NCI-H748 treated with DMSO at 0.1 percent for 48 hours (cell line): ENCODE measurements around the gene BATF.
A peak's percentile ranks its signal among the peaks of the same experiment; 100 is the strongest.

ENCODE experiments used
- DNase-seq: peaks from one replicate; lab custom pipeline; 2025; lab: John Stamatoyannopoulos, UW

Gene BATF

DNA sequence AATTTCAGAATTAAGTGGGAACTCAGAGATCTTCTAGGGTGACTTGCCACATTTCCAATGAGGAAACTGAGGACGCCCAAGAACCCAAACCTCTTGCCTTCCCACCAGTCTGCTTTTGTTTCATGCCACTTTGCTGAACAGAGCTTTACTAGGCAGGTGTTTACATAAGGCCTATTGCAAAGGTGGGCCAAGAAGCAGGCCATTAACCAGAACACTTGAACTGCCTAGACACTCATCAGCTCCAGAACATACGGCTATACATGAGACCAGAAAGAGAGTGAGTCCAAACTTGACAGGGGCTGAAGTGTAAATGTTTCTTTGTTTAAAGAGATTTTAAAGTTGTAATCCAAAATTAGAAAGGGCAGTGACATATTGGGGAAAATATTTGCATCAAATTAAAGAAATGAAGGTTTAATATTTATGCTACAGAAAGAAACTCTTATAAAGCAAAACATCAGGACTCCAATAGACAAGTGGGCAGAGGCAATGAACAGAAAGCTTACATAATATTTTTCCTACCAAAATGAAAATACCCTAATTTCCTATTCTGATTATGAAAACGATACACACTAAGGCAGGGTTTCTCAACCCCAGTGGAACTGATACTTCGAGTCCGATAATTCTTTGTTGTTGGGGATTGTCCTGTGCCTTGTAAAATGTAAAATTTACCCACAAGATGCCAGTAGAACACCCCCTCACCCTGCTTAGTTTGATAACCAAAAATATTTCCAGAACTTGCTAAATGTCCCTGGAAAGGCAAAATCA lies 11.7 kb downstream of the BATF start:
- no peak for DNase-seq

DNA sequence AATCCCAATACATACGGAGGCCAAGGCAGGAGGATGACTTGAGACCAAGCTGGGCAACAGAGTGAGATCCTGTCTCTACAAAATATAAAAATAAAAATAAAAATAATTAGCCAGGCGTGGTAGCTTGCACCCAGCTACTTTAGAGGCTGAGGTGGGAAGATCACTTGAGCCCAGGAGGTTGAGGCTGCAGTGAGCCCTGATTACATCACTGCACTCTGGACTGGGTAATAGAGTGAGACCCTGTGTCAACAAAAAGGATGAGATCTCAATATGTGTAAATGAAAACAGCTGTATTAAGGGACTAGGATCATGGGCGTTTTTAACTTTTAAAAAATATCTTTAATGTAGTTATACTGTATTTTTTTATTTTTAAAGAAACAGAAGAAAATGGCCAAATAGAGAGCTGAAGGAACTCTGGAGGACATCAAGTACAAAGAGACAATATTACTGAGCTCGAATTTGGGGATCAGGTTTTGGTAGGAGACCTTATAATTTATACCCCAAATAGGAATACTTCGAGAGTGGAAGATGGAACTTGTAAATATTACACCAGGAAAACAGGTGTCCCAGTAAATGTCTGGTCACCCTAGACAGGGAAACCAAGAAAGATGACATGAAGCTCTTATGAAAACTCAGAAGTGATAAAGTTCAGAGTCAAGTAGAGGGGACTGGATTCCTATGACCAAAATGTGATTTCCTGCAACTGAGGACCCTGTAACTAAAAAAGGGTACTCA lies 13.1 kb downstream of the BATF start:
- DNase-seq = no peak

DNA sequence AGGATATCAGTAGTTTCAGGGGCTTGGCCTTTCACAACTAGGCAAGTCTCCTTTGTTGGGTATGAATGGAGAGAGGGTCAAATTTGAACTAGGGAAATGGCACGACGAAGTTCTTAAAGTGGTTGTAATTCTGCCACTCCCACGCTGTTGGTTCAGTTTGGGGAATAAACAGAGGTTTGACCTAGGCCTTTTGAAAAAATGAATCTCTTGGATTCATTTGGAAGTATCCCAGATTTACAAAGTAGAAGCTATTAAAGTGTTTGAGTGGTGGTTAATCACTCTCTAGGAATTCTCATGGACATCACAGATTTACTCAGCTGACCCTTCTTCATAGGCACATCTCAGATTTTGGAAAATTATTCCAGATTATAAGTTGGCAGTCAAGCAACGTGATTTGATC lies 14.8 kb downstream of the BATF start:
- DNase-seq = no peak

DNA sequence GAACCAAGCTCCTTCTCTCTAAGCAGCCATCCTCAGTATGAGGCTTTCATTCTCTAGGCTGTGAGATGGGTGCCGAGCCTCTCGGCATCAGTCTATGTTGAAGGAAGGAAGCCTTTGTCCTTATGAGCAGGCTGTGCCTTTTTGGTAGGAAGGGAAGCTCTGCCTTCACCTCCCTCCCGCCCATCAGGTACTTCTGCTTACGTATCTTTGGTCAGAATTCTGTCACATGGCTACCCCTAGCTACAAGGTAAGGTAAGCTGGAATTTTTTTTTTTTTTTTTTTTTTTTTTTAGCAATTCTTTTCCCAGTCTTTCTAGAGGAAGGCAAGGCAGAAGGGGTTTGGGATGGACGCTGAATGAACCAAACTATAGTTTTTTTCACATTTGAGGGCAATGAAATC lies 16.9 kb downstream of the BATF start:
- no peak for DNase-seq

DNA sequence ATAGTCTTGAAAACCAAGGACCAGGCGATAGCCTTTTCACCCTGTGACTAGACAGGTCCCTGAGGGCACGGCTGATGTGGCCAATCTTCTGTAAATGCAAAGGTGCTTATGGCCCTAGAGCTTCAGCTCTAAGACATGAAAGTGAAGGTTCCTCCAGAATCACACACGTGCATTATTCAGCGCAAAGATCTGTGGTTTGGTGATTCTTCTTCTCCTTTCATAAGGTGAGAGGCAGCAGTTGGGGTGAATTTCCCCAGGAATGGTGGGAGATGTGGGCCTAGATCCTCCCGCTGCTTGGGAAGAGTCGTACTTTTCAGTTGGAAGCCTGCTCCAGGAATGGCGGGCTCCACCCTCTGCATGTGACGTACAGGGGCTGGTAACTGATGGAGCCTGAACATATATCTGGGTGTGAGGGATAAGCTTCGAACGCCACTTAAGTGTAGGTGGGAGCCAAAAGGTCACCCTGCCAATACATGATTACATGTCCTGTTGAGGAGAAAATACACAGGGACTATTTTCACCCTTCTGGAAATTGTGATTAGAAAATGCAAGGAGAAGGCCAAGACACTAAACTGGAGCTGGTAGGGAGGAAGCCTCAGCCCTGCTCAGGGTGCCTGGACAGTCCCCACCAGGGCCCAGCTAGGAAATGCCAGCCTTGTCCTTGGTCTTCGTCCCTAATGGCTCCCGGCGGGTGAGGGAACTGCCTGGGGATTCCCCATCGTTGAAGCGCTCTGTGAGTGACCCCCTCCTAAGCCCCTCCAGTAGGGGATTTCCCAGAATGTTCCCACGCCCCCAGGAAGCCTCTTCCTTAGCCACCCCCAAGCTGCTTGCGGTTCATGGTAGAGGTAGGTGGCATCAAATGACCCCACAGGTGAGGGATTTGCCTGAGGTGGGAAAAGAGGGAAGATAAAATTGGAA lies 17.6 kb downstream of the BATF start:
- DNase-seq = no peak

DNA sequence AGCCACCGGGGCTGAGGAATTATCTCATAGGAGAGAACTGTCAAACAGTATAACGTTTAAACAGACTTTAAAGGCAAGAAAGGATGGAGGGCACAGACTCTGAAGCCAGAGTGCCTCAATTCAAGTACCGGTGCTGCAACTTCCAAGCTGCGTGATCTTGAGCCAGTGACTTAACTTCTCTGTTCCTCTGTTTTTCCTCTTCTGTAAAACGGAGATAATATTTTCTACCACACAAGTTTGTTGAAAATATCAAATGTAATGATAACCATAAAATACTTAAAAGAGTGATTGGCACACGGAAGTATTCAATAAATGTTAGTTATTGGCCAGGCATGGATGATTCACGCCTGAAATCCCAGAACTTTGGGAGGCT lies 18.2 kb downstream of the BATF start:
- no peak for DNase-seq

DNA sequence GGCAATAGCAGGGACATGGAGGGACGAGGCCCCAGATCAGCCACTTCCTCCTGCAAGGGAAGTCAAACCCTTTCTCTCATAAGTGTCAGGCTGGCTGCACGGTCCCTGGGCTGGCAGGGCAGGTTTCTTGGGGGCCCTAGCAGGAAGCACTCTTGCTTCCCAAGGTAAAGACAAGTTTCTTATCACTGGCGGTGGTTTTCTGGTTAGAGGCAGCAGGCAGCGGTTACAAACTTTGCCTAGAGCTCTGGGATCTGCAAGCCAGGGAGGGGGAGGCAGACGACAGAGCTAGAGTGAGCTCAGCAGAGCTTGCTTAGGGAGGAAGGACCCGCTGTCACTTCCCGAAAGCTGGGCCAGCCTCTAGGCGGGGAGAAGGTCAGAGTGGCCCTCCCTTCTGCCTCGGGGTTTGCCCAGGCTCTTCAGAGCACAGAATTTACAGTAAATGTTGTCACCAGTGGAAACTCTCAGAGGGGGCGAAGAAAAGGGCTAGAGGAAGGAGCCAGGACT lies 20.4 kb downstream of the BATF start:
- no peak for DNase-seq

DNA sequence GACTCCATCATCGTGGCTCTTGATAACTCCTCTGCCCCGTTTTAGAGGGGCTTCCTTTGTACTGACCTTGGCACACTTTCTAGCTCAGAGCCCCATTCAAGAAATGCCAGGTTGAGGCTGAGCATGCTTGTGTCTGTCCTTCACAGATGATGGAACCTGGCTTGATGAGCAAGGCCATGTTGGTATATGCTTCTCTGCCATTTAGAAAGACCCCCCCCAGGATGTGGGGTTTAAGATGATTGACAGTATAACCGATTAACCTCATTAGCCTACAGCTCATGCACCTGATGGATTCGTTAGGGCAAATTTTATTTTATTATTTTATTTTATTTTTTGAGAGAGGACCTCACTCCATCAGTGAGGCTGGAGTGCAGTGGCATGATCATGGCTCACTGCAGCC lies 21.0 kb downstream of the BATF start:
- no peak for DNase-seq

DNA sequence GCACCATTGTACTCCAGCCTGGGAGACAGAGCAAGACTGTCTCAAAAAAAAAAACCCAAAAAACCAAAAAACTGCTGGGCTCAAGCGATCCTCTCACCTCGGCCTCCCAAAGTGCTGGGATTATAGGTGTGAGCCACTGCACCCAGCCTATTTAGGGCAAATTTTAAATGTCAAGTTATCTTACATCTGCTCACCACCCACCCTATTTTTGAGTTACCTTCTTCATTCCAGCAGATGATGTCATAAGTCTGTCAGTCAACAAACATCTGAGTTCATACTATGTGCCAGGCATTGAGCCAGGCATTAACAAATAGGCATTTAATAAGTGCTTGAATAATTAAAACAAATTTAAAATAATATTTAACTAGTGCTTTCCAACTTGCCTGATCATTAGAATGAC lies 21.5 kb downstream of the BATF start:
- no peak for DNase-seq

DNA sequence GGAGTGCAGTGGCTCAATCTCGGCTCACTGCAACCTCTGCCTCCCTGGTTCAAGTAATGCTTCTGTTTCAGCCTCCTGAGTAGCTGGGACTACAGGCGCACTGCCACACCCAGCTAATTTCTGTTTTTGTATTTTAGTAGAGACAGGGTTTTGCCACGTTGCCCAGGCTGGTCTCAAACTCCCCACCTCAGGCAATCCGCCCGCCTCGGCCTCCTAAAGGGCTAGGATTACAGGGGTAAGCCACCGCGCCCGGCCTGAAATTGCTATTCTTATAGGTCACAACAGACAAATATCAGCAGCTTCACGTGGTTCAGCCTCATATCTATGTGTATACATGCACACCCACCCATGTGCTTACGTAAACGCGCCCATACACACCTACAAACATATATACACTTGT lies 23.6 kb downstream of the BATF start:
- no peak for DNase-seq

DNA sequence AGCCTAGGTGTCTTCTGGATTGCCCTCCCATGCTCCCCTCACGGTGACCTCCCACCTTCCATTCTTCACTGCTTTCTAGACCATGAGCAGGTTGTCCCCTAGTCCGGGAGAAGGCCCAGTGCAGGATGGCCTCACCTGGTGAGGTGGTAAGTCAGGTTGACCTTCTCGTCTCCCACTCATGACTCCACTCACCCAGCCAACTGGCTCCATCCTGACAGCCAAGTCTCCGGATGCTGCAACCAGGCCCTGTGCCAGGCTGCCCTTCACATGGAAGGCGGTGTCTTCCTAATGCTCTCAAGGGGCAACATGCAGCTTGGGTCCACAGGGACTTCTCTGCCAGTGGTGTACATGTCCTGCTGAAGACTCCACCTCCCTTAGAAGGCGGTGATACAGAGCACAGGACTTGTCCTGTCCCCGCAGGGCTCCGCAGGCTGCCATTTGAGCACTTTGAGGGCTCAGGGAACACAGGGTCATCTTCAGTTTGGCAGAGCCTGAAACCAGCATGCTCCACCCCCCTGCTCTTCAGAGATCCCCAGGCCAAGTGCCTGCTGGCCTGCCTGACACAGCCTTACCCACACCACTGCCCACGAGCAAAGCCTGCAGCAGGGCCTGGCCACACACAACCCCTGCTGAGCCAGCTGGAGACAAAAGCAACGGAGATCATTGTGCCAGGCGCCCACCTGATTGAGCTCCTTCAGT lies 25.4 kb downstream of the BATF start:
- DNase-seq = no peak

DNA sequence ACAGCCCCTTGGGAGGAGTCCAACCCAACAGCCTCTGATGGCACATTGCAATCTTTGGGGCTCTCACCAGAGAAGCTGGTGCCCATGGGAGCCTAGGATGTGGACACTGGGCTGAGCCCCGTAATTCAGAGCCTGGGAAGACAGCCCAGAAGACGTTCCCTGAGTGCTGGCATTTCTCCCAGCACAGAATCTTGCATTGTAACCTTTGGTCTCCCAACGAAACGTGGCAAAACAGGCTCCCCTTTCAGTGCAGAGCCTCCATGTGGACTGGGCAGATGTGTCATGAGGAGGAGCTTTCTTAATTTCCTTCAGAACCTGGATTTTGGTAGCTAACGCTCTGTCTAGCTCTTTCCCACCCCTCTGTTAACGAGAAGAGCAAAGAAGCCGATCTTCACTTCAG lies 26.3 kb downstream of the BATF start:
- no peak for DNase-seq

DNA sequence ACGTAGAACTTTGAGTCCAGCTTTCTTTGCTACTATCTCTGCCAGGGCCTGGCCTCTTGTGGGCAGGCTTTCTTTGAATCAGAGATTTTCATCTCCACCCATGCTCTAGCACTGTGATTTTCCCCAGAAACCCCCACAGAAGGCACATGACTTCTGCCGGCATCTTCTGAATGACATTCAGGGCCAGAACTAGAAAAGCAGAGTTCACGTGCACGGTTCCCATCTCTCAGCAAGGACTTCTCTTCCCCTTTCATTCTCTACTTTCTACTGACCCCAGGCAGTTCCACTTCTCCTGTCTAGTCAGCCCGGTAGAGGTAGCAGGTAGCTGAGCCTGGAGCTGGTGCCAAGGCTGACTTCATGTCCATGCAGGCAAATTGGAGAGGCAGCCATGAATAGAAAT lies 26.9 kb downstream of the BATF start:
- no peak for DNase-seq

DNA sequence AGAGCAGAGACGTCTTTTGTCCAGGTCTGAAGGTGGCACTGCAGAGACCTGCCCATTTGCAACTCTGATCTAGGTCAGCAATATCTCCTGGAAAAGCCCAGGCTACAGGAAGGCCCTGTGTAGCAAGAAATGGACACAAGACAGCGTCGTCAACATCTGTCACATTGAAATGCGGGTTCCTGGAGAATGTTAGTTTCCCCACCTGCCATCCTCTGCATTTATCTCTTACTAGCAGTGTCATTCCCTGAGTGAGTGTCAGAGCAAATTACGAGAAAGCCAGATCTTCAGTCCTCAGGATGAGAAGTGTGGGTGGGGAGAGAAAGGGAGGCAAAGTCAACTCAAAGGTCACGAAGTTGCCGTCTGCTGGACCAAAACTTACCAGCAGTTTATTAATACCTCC lies 28.8 kb downstream of the BATF start:
- no peak for DNase-seq

DNA sequence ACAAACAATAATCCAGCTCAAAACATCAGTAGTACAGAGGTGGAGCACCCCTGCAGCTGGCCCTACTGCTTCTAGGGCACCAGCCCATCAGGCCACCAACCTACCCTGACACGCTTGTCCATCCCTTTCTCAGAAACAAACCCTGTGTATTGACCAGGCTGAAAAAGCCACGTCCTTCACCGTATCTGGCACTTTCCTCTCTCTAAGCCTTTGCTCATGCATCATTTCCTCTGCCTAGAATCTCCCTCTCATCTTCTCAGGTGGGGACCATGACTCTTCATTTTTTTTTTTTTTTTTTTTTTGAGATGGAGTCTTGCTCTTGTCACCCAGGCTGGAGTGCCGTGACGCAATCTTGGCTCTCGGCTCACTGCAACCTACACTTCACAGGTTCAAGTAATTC lies 30.9 kb downstream of the BATF start:
- DNase-seq = no peak

DNA sequence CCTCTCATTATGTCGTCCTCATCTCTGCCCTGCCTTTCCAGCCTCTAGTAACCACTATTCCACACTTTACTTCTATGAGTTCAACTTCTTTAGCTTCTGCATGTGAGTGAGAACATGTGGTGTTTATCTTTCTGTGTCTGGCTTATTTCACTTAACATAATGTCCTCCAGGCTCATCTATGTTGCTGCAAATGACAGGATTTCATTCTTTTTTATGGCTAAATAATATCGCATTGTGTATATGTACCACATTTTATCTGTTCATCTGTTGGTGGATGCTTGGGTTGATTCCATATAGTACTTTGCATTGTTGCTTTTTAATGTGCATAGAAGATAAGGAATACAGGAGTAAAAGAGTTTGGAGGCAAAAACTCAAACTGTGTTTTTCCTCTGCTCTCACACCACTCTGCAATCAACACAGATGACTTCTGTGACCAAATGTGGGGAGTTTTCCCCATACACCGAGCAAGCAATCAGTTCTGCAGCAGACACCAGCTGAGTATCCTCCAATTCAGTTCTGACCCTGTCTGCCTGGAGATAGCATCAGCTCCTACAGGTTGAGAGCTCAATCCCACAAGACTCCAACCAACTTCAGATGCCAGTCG lies 31.6 kb downstream of the BATF start:
- no peak for DNase-seq

DNA sequence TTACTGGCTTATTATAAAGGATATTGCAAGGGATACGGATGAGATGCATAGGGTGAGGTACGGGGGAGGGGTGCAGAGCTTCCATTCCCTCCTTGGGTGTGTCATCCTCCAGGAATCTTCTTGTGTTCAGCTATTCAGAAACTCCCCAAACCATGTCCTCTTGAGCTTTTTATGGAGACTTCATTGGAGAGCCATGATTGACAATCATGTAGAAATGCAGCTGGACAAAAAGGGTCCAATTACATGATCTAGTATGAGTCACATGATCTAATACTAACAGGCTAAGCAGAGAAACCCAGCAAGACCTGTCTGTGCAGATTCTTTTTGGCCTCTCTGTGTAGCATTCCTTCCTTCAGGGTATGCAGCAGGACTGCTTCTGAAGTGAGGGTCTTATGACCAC lies 32.2 kb downstream of the BATF start:
- DNase-seq = no peak

DNA sequence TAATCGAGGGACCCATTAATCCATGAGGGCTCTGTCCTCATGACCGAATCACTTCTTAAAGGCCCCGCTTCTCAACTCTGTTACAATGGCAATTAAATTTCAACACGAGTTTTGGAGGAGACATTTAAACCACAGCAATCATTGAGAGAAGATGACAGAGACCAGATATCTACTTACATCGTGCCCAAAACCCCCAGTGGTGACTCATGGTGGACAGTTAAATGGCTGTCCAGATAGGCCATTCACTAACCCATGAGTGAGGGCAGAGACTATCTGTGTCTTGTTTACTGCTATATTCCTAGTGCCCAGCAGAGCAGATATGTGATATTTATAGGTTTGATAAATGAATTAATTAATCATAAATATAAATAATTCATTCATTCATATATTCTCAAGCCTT lies 36.2 kb downstream of the BATF start:
- no peak for DNase-seq

DNA sequence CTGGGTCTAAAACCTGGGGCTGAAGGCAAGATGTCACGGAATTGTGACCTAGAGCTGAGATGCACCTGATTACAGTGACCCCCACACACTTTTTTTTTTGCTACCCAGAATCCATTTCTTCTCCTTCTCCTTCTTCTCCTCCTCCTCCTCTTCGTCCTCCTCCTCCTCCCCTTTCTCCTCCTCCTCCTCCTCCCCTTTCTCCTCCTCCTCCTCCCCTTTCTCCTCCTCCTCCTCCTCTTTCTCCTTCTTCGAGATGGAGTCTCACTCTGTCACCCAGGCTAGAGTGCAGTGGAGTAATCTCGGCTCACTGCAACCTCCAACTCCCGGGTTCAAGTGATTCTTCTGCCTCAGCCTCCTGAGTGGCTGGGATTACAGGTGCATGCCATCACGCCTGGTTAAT lies 36.8 kb downstream of the BATF start:
- DNase-seq = no peak

DNA sequence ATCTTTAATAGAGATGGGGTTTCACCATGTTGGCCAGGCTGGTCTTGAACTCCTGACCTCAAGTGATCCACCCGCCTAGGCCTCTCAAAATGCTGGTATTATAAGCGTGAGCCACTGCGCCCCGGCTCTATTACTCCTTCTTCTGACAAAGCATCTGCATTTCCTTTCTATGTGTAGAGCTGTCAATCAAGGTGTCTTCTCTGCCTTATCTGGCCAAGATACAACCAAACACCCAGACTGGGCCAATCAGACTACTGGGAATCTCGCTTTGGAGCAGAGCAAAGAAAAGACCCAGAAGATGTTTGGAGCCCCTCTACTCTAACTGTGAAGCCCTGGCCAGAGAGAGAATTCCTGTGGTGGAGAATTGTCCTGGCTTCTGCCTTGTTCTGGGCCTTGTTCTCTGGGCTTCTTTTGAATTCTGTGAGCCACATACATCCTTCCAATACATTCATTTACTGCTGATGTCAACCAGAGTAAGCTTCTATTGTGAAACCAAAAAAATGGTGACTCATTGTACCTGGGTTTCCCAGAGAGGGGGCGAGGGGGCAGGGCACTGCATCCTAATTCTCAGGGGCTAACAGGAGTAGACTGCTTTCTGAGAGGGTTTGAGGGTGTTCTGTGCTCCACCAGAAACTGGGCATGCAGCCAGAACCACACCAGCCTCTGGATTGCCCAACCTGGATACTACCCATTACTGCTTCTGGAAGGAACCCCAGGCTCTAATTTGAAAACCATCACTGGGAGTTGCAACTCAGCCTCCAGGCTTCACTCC lies 37.4 kb downstream of the BATF start:
- DNase-seq = no peak

DNA sequence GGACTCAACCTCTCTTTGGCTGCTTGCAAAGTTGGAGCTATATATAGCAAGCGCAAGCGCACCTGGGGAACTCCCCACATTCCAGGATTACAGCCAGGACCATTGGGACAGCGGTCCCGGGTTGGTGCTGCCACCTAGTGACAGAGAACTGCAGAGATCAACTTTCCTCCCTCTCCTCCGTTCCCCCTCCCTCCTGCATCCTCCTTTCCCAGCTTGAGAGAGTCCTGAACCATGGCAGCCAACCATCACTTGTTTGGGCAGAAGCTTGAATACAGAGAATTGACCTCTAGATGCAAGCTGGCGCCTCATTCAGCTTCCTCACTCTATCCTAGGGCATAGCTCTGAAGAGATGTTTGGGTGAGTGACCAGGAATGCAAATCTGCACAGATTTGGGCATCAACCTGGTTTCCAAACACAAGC lies 38.8 kb downstream of the BATF start:
- peak; percentile 7 for DNase-seq
